HG03025 (cell line): ENCODE results near the gene RNASE12.

ENCODE experiments used
- ATAC-seq: cut with Tn5 transposase; IDR thresholded peaks from one replicate; pipeline ENCODE4 v1.9.1; 2021; ENCODE audit warnings: mild to moderate bottlenecking, moderate library complexity; ENCODE audit not compliant: unreplicated experiment, low FRiP score

RNASE12 gene

GRCh38 chr14:20548414-20549158 lies 42.6 kb downstream of the RNASE12 start:
- no peak for ATAC-seq

GRCh38 chr14:20546877-20547276 lies 44.3 kb downstream of the RNASE12 start:
- ATAC-seq, result no peak
